Medulla oblongata (tissue), 1 donor: ENCODE results near the gene CCDC6.
A peak's percentile ranks its signal among the peaks of the same experiment; 100 is the strongest.
"Not testable (repeated sequence)": the region's sequence is repeated elsewhere in the genome, so short reads cannot be mapped to it uniquely, and the experiment has no call there.

Experiments
- DNase-seq: peaks from one replicate; pipeline ENCODE4 v3.0.0-alpha.2; 2015; ENCODE audit errors: extremely low spot score

The CCDC6 gene

GRCh38 chr10:59905731-59906416 is 482 bp downstream of the CCDC6 start:
- DNase-seq = peak; percentile 9

- DNase-seq = peak; percentile 35
Measured at GRCh38 chr10:59905066-59905730, 1.2 kb downstream of the CCDC6 start.

GRCh38 chr10:59904426-59905065 is 1.8 kb downstream of the CCDC6 start:
- DNase-seq = peak; percentile 23

DNA sequence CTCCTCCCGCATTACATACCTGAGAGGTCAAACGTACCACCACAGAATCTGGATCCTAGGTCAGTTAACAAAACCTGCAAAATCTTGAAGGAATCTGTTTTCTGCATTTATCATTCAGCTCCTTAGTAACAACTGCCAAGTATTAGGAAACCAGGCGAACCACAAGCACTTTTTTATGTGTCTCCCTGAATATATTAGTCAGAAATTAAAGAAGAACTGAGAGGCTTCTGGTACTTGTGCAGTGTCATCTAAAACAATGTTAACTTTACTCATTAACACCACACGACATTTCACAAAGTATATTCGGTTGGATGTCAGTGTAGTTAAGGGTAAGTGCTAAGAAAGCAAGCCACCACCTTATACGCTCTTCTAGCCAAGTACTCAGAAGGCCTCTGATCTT is 2.5 kb downstream of the CCDC6 start:
- no peak for DNase-seq

- DNase-seq = no peak
Measured at GRCh38 chr10:59902016-59902415, 4.3 kb downstream of the CCDC6 start.

GRCh38 chr10:59901470-59901869 is 4.9 kb downstream of the CCDC6 start:
- DNase-seq = no peak

GRCh38 chr10:59900048-59900727 is 6.2 kb downstream of the CCDC6 start:
- DNase-seq = no peak

DNA sequence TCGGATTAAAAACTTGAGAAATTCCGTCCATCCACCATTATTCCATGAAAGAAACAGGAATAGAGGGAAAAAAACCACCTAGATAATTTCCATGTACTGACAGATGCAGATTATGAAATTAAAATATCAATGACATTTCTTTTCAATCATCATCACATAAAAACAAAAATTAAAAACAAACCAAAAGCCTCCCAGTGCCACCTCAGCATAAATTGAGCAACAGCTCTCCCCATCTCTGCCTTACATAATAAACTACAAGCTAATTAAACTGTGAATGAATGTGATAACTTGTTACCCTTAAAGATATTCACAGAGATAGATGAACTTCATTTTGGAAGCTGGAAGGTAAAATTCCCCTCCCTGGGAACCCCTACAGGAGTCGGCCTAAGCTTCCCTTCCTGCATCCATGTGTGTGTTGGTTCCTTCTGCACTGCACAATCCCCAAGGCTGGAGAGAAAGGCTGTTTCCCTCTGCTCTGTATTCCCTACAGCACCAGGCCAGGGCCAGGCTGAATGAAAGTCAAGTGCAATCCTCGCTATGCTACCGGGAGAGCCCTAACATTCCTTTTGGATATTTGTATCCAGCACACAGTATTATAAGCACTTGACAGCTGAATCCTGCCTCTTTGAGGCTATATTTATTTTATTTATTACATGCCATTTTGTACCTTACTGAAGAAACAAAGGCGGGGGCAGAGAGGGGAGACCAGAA is 8.1 kb downstream of the CCDC6 start:
- peak; percentile 30 for DNase-seq

DNA sequence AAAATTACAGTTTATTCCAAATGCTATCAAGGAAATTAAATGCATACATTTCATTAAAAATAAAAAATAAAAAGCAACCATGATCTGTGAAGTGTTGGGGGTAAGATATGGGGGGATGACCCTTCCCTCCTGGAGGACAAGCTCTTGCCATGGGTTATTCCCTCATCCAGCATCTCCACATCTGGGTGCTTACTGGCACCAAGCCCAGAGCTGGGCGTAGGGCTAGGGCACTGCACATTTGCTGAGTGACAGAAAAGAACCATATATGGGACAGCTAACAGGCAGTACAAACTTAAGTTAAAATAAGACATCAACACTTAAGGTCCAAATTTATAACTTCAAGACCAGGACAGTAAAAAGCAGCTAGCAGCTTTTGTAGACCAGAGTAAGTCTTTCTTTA is 10.2 kb downstream of the CCDC6 start:
- DNase-seq = peak; percentile 30

GRCh38 chr10:59895629-59896116 is 10.7 kb downstream of the CCDC6 start:
- peak; percentile 21 for DNase-seq

GRCh38 chr10:59894114-59894513 is 12.2 kb downstream of the CCDC6 start:
- DNase-seq = peak; percentile 86

DNA sequence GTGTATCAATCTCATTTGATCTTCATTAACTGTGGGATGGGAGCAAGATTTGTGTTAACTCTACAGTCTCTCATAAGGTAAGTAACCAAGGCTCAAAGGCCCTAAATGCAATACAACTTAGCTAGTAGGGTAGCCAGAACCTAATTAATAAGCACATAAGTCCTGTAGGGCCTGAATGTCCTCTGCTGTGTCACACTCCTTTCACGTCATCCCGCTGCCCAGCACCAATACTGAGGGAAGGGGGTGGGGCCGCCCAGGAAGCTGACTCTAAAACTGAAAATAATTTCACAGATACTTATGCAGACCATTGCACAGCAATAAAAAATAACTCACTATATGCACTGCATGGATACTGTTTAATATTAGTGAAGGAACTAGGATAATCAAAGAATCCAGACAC is 13.7 kb downstream of the CCDC6 start:
- DNase-seq = no peak

DNA sequence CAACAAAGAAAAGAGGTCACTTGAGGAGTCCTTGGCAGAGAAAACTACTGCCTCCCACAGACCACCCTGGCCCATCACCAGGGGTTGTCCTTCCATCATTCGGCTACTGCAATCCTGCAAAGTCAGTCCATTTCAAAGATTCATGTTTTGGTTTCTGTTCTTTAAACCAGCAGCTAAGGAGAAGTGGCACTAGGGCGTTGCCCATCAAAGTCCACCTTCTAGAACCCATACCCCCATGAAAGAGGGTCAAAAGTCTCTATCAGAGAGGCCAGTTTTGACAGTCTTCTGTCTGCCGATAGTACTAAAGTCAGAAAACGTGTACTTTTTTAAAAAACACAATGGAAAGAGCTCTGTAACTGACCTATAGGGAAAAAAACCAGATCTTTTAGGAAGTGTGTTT is 14.4 kb downstream of the CCDC6 start:
- peak; percentile 14 for DNase-seq

DNA sequence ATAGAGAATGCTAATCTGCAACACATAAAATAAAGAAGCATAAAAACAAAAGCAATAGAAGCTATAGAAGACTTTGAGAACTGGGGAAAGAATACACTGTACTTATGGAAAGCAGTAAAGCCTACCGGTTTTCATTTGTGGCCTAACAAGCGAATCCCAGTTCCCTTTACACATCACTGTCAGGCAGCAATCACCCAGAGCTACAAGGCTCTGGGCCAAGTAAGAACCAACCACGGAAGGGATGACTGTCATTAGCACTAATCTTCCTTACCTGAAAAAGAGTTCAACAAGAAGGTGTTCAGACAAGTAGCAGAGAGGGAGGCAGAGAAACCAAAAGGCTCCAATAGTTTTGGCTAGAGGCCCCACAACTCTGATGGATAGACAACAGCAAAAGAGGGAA is 15.0 kb downstream of the CCDC6 start:
- DNase-seq = no peak

DNA sequence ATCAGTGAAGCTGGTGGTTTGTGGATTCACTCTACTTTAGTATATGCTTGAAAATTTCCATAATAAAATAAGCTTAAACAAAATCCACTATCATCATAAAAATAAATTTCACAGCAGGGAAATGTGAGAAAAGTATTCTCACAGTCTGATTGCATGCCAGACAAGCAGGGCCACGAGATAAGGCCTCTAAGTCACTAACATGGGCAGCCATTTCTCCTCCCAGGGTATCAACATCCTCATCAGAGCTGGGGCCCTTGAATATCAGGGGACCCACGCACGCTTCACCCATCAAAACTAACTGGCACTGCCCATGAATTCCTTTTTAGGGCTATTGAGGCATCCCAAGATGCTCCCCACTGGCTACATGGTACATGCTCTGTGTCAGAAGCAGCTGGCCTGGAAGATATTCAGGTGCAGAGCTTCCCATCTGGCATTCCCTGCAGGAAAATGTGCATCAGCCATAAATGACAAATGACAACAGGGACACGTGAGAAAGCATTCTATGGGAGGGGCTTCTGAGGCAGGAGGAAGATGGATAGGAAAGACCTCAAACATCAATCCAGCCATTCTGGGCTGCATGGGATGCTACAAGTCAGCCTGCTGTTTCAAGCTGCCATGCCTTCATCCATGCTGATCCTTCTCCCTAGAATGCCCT is 17.4 kb downstream of the CCDC6 start:
- no peak for DNase-seq

- no peak for DNase-seq
Measured at GRCh38 chr10:59887972-59888640, 18.2 kb downstream of the CCDC6 start.

DNA sequence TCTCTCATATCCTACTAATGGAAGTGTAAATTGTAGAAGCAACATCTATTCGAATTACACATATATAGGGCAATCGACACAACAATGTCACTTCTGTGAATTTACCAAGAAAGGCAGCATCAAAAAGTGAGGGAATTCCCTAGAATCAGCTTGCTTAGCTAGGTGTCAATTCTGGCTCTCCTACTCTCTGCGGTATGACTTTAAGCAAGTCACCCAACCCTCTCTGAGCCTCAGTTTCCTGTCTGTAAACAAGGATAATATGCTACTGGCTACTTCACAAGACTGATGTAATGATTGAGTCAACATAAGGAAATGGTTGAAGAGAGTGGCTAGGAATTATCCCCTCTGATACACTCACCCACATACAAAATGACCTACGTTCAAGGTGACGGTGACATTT is 19.4 kb downstream of the CCDC6 start:
- no peak for DNase-seq

- peak; percentile 70 for DNase-seq
Measured at GRCh38 chr10:59885430-59886134, 20.8 kb downstream of the CCDC6 start.

DNA sequence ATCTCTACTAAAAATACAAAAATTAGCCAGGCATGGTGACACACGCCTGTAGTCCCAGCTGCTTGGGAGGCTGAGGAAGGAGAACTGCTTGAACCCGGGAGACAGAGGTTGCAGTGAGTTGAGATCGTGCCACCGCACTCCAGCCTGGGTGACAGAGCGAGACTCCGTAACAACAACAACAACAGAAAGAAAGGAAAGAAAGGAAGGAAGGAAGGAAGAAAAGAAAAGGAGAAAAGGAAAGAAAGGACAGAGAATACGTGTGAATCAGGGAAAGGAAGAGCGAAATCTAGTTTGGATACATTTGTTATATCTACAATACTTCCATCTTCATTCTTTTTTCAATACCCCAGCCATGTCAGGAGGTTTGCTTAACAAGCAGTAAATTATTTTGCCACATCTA is 21.5 kb downstream of the CCDC6 start:
- not testable (repeated sequence) for DNase-seq

DNA sequence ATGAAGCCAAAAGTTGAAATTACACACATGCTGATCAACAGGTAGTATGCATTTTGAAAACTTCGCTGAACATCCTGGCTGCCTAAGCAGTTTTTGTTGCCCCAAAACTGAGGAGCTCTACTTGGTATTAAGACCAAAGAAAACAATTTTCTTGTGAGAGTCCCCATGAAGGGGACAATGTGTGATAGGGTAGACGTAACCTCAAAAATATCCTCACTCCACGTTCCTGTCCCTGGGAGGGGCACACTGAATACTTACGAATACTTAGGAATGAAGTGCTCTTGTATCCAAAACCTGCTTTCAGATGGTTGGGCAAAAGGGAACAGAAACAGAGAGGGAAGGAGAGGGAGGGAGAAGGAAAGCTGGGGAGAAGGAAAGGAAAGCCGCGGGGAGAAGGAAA is 24.7 kb downstream of the CCDC6 start:
- no peak for DNase-seq
